Hair follicular keratinocyte (primary cell): ENCODE measurements around the gene ANKFY1. TPM values are rescaled to one million over a fixed set of nuclear protein-coding genes. Genes with fewer than 3 reads are reported as not detected.

Source experiments
- total RNA-seq: library from RNA; depleted of rRNA; stranded (reverse); fragments of >200 nt; gene quantifications from 2 replicates; pipeline ENCODE4 v1.2.3, GENCODE V29; 2015

The ANKFY1 gene
- 9.5 and 10.5 TPM in 2 replicates for total RNA-seq

GRCh38 chr17:4263282-4264215, at the start of gene ANKFY1:
TSS of gene ANKFY1 (minus strand) at chr17:4263979. CDS start at chr17:4263941, 38 bp downstream.

Other genes with a start within 250 kb of the ANKFY1 start
- gene ZZEF1, start 120.9 kb downstream of the ANKFY1 start, total RNA-seq, result 11.5 and 16.6 TPM in 2 replicates
- 7.3 and 14.5 TPM in 2 replicates for gene CYB5D2, start 120.8 kb downstream of the ANKFY1 start, total RNA-seq
- gene UBE2G1, start 102.7 kb upstream of the ANKFY1 start, total RNA-seq, result 53.8 and 58.3 TPM in 2 replicates
- 0.04 and 0.23 TPM in 2 replicates for gene SPNS3, start 170.0 kb upstream of the ANKFY1 start, total RNA-seq
- gene SPNS2, start 234.9 kb upstream of the ANKFY1 start, total RNA-seq, result 0.08 TPM in 1 of 2 replicates, not detected in the other